ENCODE measurements around the gene SAMD4B. TPM values are rescaled to one million over a fixed set of nuclear protein-coding genes. Genes with fewer than 3 reads are reported as not detected.
"Not testable (repeated sequence)": the region's sequence is repeated elsewhere in the genome, so short reads cannot be mapped to it uniquely, and the experiment has no call there.

The SAMD4B gene
- total RNA-seq, 3 donors from 2014 or later (not counting 1 experiment from before 2014, with no cell fraction given) = 67.8 to 80.8 (median 78.9) TPM

GRCh38 chr19:39375929-39376328, 33.7 kb downstream of the SAMD4B start:
- H3K27me3 Mint-ChIP-seq (ENCODE audit: low read depth in 2 of 2) = no peaks in the 10 kb centered on the region
- no peak for DNase-seq
- H3K36me3 Mint-ChIP-seq = peaks cover 9% of the 10 kb centered on the region

GRCh38 chr19:39377373-39378362, 35.4 kb downstream of the SAMD4B start:
- peaks cover 15% of the 10 kb centered on the region for H3K36me3 Mint-ChIP-seq
- H3K27me3 Mint-ChIP-seq (ENCODE audit: low read depth in 2 of 2) = no peaks in the 10 kb centered on the region
- intact Hi-C loops (cut with micrococcal nuclease) = no loop called here
- 96% methylated on average over 18 of the region's 18 CpGs for WGBS (ENCODE audit: insufficient coverage)
- H3K4me3 Mint-ChIP-seq = no peak overlapping the region
- Histone ChIP-seq H3K27ac (ENCODE audit: low read length) (no peak overlapping the region), H3K4me1 (ENCODE audit: control insufficient read depth, insufficient read depth, low read length) (no peaks in the 10 kb centered on the region), H3K36me3 (ENCODE audit: control insufficient read depth, insufficient read depth, low read length) (peaks cover 71% of the 10 kb centered on the region), H3K27me3 (ENCODE audit: control insufficient read depth, insufficient read depth, low read length) (no peaks in the 10 kb centered on the region), H3K4me3 (ENCODE audit: low read length) (no peak overlapping the region), H3K9me3 (ENCODE audit: control insufficient read depth, insufficient read depth, low read length) (no peaks in the 10 kb centered on the region)
- peaks cover 0 to 6% of the 10 kb centered on the region in 2 donors for H3K4me1 Mint-ChIP-seq
- ATAC-seq = no peak
- no peak for TF ChIP-seq CTCF (IDR thresholded peaks at IDR 0.05)
- no peaks in the 10 kb centered on the region for H3K9me3 Mint-ChIP-seq
- no peak overlapping the region for H3K27ac Mint-ChIP-seq
- no peak for DNase-seq

More at GRCh38 chr19:39375929-39376328, 33.7 kb downstream of the SAMD4B start:
- Mint-ChIP-seq H3K27ac (no peak overlapping the region), H3K9me3 (no peaks in the 10 kb centered on the region), H3K4me1 (peaks cover 0 to under 1% of the 10 kb centered on the region in 2 donors), H3K4me3 (no peak overlapping the region)
- intact Hi-C loops (cut with micrococcal nuclease) = no loop called here
- Histone ChIP-seq H3K27ac (ENCODE audit: low read length) (no peak overlapping the region), H3K27me3 (ENCODE audit: control insufficient read depth, insufficient read depth, low read length) (no peaks in the 10 kb centered on the region), H3K4me1 (ENCODE audit: control insufficient read depth, insufficient read depth, low read length) (no peaks in the 10 kb centered on the region), H3K4me3 (ENCODE audit: low read length) (no peak overlapping the region), H3K9me3 (ENCODE audit: control insufficient read depth, insufficient read depth, low read length) (no peaks in the 10 kb centered on the region), H3K36me3 (ENCODE audit: control insufficient read depth, insufficient read depth, low read length) (peaks cover 68% of the 10 kb centered on the region)
- no peak for TF ChIP-seq CTCF (IDR thresholded peaks at IDR 0.05)
- ATAC-seq = no peak

- peaks cover 15% of the 10 kb centered on the region for H3K36me3 Mint-ChIP-seq
- peak overlapping the region in 1 of 2 donors; percentile 18 for H3K27ac Mint-ChIP-seq
- H3K27me3 Mint-ChIP-seq (ENCODE audit: low read depth in 2 of 2); H3K4me1 Mint-ChIP-seq; H3K27ac ChIP-seq (ENCODE audit: low read length); ATAC-seq; H3K9me3 Mint-ChIP-seq; H3K4me3 Mint-ChIP-seq; H3K27me3 ChIP-seq (ENCODE audit: control insufficient read depth, insufficient read depth, low read length); intact Hi-C loops (cut with micrococcal nuclease); H3K4me1 ChIP-seq (ENCODE audit: control insufficient read depth, insufficient read depth, low read length); H3K4me3 ChIP-seq (ENCODE audit: low read length); DNase-seq; H3K9me3 ChIP-seq (ENCODE audit: control insufficient read depth, insufficient read depth, low read length): not testable (repeated sequence)
- peaks cover 82% of the 10 kb centered on the region for H3K36me3 ChIP-seq (ENCODE audit: control insufficient read depth, insufficient read depth, low read length)
- WGBS (ENCODE audit: insufficient coverage) = 100% methylated on average over 4 of the region's 4 CpGs
Measured at GRCh38 chr19:39379366-39379765, 37.1 kb downstream of the SAMD4B start.

GRCh38 chr19:39379865-39380396, 37.7 kb downstream of the SAMD4B start:
- intact Hi-C loops (cut with micrococcal nuclease) = no loop called here
- no peak overlapping the region for H3K4me3 Mint-ChIP-seq
- no peaks in the 10 kb centered on the region for H3K27me3 Mint-ChIP-seq (ENCODE audit: low read depth in 2 of 2)
- ATAC-seq = no peak
- Histone ChIP-seq H3K9me3 (ENCODE audit: control insufficient read depth, insufficient read depth, low read length) (no peaks in the 10 kb centered on the region), H3K4me1 (ENCODE audit: control insufficient read depth, insufficient read depth, low read length) (no peaks in the 10 kb centered on the region), H3K27me3 (ENCODE audit: control insufficient read depth, insufficient read depth, low read length) (no peaks in the 10 kb centered on the region), H3K27ac (ENCODE audit: low read length) (no peak overlapping the region), H3K4me3 (ENCODE audit: low read length) (no peak overlapping the region), H3K36me3 (ENCODE audit: control insufficient read depth, insufficient read depth, low read length) (peaks cover 81% of the 10 kb centered on the region)
- H3K27ac Mint-ChIP-seq = no peak overlapping the region
- TF ChIP-seq CTCF (IDR thresholded peaks at IDR 0.05) = no peak
- H3K9me3 Mint-ChIP-seq = no peaks in the 10 kb centered on the region
- WGBS (ENCODE audit: insufficient coverage) = 98% methylated on average over 14 of the region's 14 CpGs
- DNase-seq = no peak
- H3K4me1 Mint-ChIP-seq = peaks cover 0 to 7% of the 10 kb centered on the region in 2 donors
- H3K36me3 Mint-ChIP-seq = peaks cover 15% of the 10 kb centered on the region
